Stomach (tissue), 9 donors: ENCODE measurements around the gene APRT. TPM values are rescaled to one million over a fixed set of nuclear protein-coding genes. Genes with fewer than 3 reads are reported as not detected.

ENCODE experiments used
- DNase-seq, 2 donors: peaks; one replicate each; pipeline versions ENCODE4 v3.0.0 to v3.0.0-alpha.2; 2013 to 2019
- H3K27ac ChIP-seq, 5 donors: fragments of 200-600 bp in 4 of 5; sonication (generic) in 4 of 5; one replicate each; pipeline ENCODE4 v1.5.1; 2013 to 2019; ENCODE audit warnings: mild to moderate bottlenecking in 1 of 5, moderate library complexity in 1 of 5
- H3K27me3 ChIP-seq, 3 donors: fragments of 200-600 bp; sonication (generic); one replicate each; pipeline ENCODE4 v1.5.1; 2017 to 2019; ENCODE audit warnings: mixed run types in 1 of 3
- H3K36me3 ChIP-seq, 4 donors: fragments of 200-600 bp; sonication (generic); 1 replicate in 3 of 4; 2 replicates in 1 of 4; pipeline ENCODE4 v1.5.1; 2016 to 2019
- H3K4me1 ChIP-seq, 4 donors: fragments of 200-600 bp; sonication (generic); one replicate each; pipeline ENCODE4 v1.5.1; 2016 to 2019
- H3K4me3 ChIP-seq, 4 donors: fragments of 200-600 bp; sonication (generic) in 3 of 4; one replicate each; pipeline ENCODE4 v1.5.1; 2016 to 2019; ENCODE audit warnings: mild to moderate bottlenecking in 1 of 4
- H3K9me3 ChIP-seq, 4 donors: fragments of 200-600 bp; sonication (generic); one replicate each; pipeline ENCODE4 v1.5.1; 2016 to 2019
- EP300 ChIP-seq: sonication (generic); formaldehyde crosslinking; IDR thresholded peaks from one replicate; pipeline ENCODE4 v1.6.1; 2017; ENCODE audit warnings: antibody characterized with exemption
- POLR2A ChIP-seq, 4 donors: fragments of 450-650 bp; IDR thresholded peaks; one replicate each; pipeline ENCODE4 v1.6.1; 2016; ENCODE audit warnings: antibody characterized with exemption in 4 of 4, control low read depth in 2 of 4, mild to moderate bottlenecking in 1 of 4, moderate library complexity in 1 of 4
- POLR2AphosphoS5 ChIP-seq, 3 donors: sonication (generic); formaldehyde crosslinking; IDR thresholded peaks; one replicate each; pipeline ENCODE4 v1.6.1; 2016; ENCODE audit warnings: antibody characterized with exemption in 3 of 3
- WGBS, 5 donors: extraction: QIAGEN DNeasy Blood & Tissue Kit in 3 of 5; methylation state at CpG; one replicate each; pipeline versions ENCODE4 v1.1.5 to v1.1.7; 2013 to 2018; 5-methylcytosine and 5-hydroxymethylcytosine counted together
- intact Hi-C: fragments of 100-400 bp; cut with DNase I; formaldehyde crosslinking; loops from one replicate; pipeline ENCODE4 v1.15.1; 2023; ENCODE audit warnings: low total_unique reads
- polyA plus RNA-seq, 3 donors: library from polyadenylated mRNA; stranded (reverse); fragments of 200-250 nt; gene quantifications; one replicate each; pipeline ENCODE4 v1.2.3, GENCODE V29; 2013
- total RNA-seq, 5 donors: library from RNA; depleted of rRNA; stranded (reverse); fragments of >200 nt; gene quantifications; one replicate each; pipeline versions ENCODE4 v1.1.0 to v1.2.3, GENCODE V29; 2014 to 2016
- TF ChIP-seq, protein P1 (sequence below), 7 experiments: fragments of 450-650 bp in 4 of 7; fragments of 200-600 bp in 3 of 7; sonication (generic) in 3 of 7; IDR thresholded peaks; one replicate each; pipeline ENCODE4 v1.5.1; 2016 to 2019; ENCODE audit warnings: antibody characterized with exemption in 7 of 7, control low read depth in 2 of 7, mild to moderate bottlenecking in 1 of 7
- donor health status: healthy with polysubstance abuse.
- donor health status: Bipolar disorder and iron deficiency.
- donor health status: healthy.

APRT gene
- total and polyA plus RNA-seq, 8 donors = 18.1 to 340 (median 232) TPM

DNA sequence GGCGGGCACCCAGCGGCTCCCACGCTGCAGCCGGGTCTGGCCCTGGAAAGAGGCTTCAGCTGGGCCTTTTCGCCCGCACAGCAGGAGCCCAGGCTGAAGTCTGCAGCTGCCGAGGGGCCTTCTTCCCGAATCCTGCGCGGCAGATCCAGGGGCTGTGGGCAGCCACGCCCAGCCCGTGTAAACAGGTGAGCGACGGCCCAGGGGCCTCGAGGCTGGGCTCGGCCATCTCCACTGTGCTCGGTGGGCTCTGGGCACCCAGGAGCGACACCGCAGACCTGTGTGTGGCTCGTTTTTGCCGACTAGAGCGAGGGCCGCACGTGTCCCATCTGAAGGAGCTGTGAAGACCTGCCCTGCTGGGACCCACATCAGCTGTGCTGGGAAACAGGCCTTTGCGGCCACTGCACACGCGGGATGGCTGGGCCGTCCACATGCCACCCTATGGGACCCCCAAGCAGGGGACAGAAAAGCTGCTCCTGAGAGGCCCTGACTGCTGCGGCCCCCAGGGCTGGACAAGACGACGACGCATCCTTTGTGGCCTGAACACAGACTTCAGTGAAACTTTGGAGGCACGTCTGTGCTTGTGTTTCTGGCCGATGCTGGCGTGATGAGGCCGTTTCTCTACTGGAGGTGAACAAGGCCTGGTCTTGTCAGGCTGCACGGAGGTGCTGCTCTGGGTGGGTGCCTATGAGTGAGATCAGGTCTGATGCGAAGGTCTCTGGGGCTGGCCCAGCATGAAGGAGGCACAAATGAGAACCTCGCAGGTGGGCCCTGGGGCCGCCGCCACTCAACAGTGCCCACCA is 5.2 kb upstream of the APRT start:
- H3K27ac ChIP-seq = no peak overlapping the region
- no peaks in the 10 kb centered on the region for H3K9me3 ChIP-seq
- no peak for DNase-seq
- TF ChIP-seq POLR2A (IDR thresholded peaks at IDR 0.05) (no peak), POLR2AphosphoS5 (IDR thresholded peaks at IDR 0.05) (no peak), EP300 (no peak)
- TF ChIP-seq, protein P1, sequence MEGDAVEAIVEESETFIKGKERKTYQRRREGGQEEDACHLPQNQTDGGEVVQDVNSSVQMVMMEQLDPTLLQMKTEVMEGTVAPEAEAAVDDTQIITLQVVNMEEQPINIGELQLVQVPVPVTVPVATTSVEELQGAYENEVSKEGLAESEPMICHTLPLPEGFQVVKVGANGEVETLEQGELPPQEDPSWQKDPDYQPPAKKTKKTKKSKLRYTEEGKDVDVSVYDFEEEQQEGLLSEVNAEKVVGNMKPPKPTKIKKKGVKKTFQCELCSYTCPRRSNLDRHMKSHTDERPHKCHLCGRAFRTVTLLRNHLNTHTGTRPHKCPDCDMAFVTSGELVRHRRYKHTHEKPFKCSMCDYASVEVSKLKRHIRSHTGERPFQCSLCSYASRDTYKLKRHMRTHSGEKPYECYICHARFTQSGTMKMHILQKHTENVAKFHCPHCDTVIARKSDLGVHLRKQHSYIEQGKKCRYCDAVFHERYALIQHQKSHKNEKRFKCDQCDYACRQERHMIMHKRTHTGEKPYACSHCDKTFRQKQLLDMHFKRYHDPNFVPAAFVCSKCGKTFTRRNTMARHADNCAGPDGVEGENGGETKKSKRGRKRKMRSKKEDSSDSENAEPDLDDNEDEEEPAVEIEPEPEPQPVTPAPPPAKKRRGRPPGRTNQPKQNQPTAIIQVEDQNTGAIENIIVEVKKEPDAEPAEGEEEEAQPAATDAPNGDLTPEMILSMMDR (IDR thresholded peaks at IDR 0.05) = no peak
- no peaks in the 10 kb centered on the region for H3K27me3 ChIP-seq
- intact Hi-C loops = no loop called here
- H3K36me3 ChIP-seq = peaks cover 2 to 21% (median 20%) of the 10 kb centered on the region in 4 donors
- H3K4me1 ChIP-seq = peaks cover 11 to 22% (median 20%) of the 10 kb centered on the region in 4 donors
- 63 to 77% (median 67%) methylated on average over 21 to 41 of the region's 41 CpGs for WGBS, 5 donors
- no peak overlapping the region for H3K4me3 ChIP-seq

DNA sequence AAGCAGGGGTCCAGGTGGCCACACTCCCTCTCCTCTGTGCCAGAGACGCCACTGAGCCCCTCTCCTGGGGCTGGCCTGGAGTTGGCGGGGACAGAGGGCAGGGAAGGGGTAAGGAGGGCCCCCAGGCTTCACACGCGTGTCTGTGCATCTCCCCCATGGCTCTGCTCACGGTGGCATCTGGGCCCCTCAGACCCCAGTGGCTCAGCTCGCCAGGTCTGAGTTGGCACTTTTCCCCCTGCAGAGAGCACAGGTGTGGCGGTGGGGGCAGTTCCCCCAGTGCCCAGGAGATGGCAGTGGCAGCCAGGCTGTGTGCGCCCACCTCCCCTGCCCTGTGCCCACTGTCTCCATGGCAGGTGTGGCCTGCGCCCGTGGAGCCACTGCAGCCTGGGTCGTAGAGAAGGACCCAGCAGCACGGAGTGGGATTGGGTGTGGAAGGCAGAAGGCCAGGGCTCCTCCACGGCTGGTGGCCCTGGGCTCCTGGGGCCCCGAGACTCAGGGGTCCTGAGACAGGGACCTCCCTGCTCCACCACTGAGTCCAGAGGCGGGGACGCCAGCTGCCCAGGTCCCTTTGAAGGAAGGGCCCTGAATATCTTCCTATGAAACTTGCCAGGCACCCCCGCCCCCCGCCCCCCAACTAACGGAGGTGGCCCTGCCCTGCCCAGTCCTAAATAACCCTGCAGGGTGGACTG is 4.3 kb upstream of the APRT start:
- H3K4me1 ChIP-seq = peaks cover 13 to 28% (median 24%) of the 10 kb centered on the region in 4 donors
- no peaks in the 10 kb centered on the region for H3K27me3 ChIP-seq
- intact Hi-C loops = no loop called here
- TF ChIP-seq EP300 (no peak), POLR2AphosphoS5 (IDR thresholded peaks at IDR 0.05) (peak in 1 of 3 donors; percentile 44), POLR2A (IDR thresholded peaks at IDR 0.05) (no peak)
- TF ChIP-seq, protein P1 (IDR thresholded peaks at IDR 0.05) = peak in 5 of 7 experiments; percentile 41 to 78 (median 71)
- no peak overlapping the region for H3K4me3 ChIP-seq
- no peaks in the 10 kb centered on the region for H3K9me3 ChIP-seq
- DNase-seq = peak; percentile 62 to 79
- WGBS, 5 donors = 20 to 43% (median 39%) methylated on average over 7 to 19 of the region's 19 CpGs
- H3K27ac ChIP-seq = no peak overlapping the region
- H3K36me3 ChIP-seq = peaks cover 0 to 12% (median 11%) of the 10 kb centered on the region in 4 donors

DNA sequence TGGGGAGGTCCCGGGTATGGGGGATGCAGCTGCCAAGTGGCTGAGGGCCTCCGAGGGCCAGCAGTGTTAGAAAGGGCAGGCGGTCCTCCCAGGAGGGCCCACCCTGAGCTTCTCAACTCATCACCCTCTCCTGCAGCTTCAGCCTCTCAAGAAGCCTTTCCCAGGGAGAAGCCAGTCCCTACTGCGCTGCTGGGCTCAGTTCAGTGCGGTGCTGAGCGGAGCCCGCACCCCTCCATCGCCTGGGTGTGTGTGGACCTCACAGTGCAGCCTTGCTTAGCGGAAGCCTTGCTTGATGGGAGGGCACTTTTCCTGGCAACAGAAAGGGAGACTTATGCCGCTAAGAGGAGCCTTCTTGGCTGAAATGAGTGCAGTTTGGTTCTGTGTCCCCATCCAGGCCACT is 3.5 kb upstream of the APRT start:
- WGBS, 5 donors = 71 to 89% (median 78%) methylated on average over 8 to 10 of the region's 10 CpGs
- H3K4me1 ChIP-seq = peaks cover 21 to 37% (median 32%) of the 10 kb centered on the region in 4 donors
- no peak for DNase-seq
- TF ChIP-seq POLR2AphosphoS5 (IDR thresholded peaks at IDR 0.05) (no peak), EP300 (no peak), POLR2A (IDR thresholded peaks at IDR 0.05) (no peak)
- TF ChIP-seq, protein P1 (IDR thresholded peaks at IDR 0.05) = no peak
- no peak overlapping the region for H3K4me3 ChIP-seq
- H3K27me3 ChIP-seq = no peaks in the 10 kb centered on the region
- no peaks in the 10 kb centered on the region for H3K9me3 ChIP-seq
- no peak overlapping the region for H3K27ac ChIP-seq
- intact Hi-C loops = no loop called here
- H3K36me3 ChIP-seq = peaks cover 0 to 4% (median 3%) of the 10 kb centered on the region in 4 donors

DNA sequence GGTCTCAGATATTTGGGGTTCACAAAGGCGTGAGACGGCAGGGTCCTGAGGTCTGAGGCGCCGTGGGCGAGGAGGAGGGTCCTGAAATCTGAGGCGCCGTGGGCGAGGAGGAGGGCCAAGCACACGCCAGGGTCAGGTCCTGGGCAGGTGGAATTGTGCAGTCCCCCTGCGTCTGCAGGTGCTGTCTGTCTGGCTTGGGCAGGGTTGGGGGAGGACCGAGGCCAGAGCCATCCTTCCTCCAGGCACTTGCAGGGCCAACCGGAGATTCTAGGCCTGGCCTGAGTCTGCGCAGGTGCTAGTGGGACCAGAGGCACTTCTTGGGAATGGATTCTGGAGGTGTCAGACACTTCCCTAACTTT is 2.4 kb upstream of the APRT start:
- no peaks in the 10 kb centered on the region for H3K9me3 ChIP-seq
- H3K36me3 ChIP-seq = peaks cover 7 to 10% (median 10%) of the 10 kb centered on the region in 4 donors
- no peak for DNase-seq
- H3K27ac ChIP-seq = no peak overlapping the region
- WGBS, 5 donors = 72 to 82% (median 74%) methylated on average over 11 to 13 of the region's 13 CpGs
- H3K27me3 ChIP-seq = no peaks in the 10 kb centered on the region
- intact Hi-C loops = no loop called here
- no peak overlapping the region for H3K4me3 ChIP-seq
- H3K4me1 ChIP-seq = peaks cover 28 to 48% (median 43%) of the 10 kb centered on the region in 4 donors
- TF ChIP-seq POLR2AphosphoS5 (IDR thresholded peaks at IDR 0.05) (no peak), EP300 (no peak), POLR2A (IDR thresholded peaks at IDR 0.05) (no peak)
- TF ChIP-seq, protein P1 (IDR thresholded peaks at IDR 0.05) = no peak
